ENCODE data around the gene TMEM59. TPM values are rescaled to one million over a fixed set of nuclear protein-coding genes. Genes with fewer than 3 reads are reported as not detected.
"Not testable (repeated sequence)": the region's sequence is repeated elsewhere in the genome, so short reads cannot be mapped to it uniquely, and the experiment has no call there.

TMEM59 gene
- total RNA-seq, 1 donor from 2014 or later, result 225 TPM

- peaks cover 5% of the 10 kb centered on the region for H3K27me3 Mint-ChIP-seq (ENCODE audit: low read depth)
- no peak for TF ChIP-seq CTCF (IDR thresholded peaks at IDR 0.05; ENCODE audit: unreplicated experiment)
- no peak for DNase-seq (ENCODE audit: low spot score in 2 of 2, unreplicated experiment in 2 of 2)
- H3K4me1 Mint-ChIP-seq, result peaks cover 14% of the 10 kb centered on the region
- no peak overlapping the region for H3K4me3 Mint-ChIP-seq
- no peak overlapping the region for H3K27ac Mint-ChIP-seq
- H3K36me3 Mint-ChIP-seq, result no peaks in the 10 kb centered on the region
- H3K9me3 Mint-ChIP-seq, result peaks cover 16% of the 10 kb centered on the region
Observed at GRCh38 chr1:54002544-54003248, 50.3 kb downstream of the TMEM59 start.

GRCh38 chr1:54001591-54001990 is 51.4 kb downstream of the TMEM59 start:
- peak overlapping the region; percentile 5 for H3K27ac Mint-ChIP-seq
- DNase-seq (ENCODE audit: low spot score in 2 of 2, unreplicated experiment in 2 of 2), result no peak
- peaks cover 16% of the 10 kb centered on the region for H3K9me3 Mint-ChIP-seq
- no peak overlapping the region for H3K4me3 Mint-ChIP-seq
- H3K36me3 Mint-ChIP-seq, result no peaks in the 10 kb centered on the region
- H3K27me3 Mint-ChIP-seq (ENCODE audit: low read depth), result peaks cover 8% of the 10 kb centered on the region
- TF ChIP-seq CTCF (IDR thresholded peaks at IDR 0.05; ENCODE audit: unreplicated experiment), result no peak
- peaks cover 14% of the 10 kb centered on the region for H3K4me1 Mint-ChIP-seq

GRCh38 chr1:53999920-54000319 is 53.1 kb downstream of the TMEM59 start:
- no peak for DNase-seq (ENCODE audit: low spot score in 2 of 2, unreplicated experiment in 2 of 2)
- Mint-ChIP-seq H3K4me3 (no peak overlapping the region), H3K36me3 (no peaks in the 10 kb centered on the region), H3K27me3 (ENCODE audit: low read depth) (peaks cover 8% of the 10 kb centered on the region), H3K4me1 (peaks cover 14% of the 10 kb centered on the region), H3K9me3 (peaks cover 12% of the 10 kb centered on the region), H3K27ac (no peak overlapping the region)
- no peak for TF ChIP-seq CTCF (IDR thresholded peaks at IDR 0.05; ENCODE audit: unreplicated experiment)

GRCh38 chr1:53998223-53998622 is 54.8 kb downstream of the TMEM59 start:
- peaks cover 7% of the 10 kb centered on the region for H3K27me3 Mint-ChIP-seq (ENCODE audit: low read depth)
- H3K9me3 Mint-ChIP-seq, result peaks cover 10% of the 10 kb centered on the region
- peaks cover 14% of the 10 kb centered on the region for H3K4me1 Mint-ChIP-seq
- no peak for DNase-seq (ENCODE audit: low spot score in 2 of 2, unreplicated experiment in 2 of 2)
- no peak overlapping the region for H3K4me3 Mint-ChIP-seq
- H3K36me3 Mint-ChIP-seq, result no peaks in the 10 kb centered on the region
- no peak for TF ChIP-seq CTCF (IDR thresholded peaks at IDR 0.05; ENCODE audit: unreplicated experiment)
- no peak overlapping the region for H3K27ac Mint-ChIP-seq

- H3K4me1 Mint-ChIP-seq, result no peaks in the 10 kb centered on the region
- H3K36me3 Mint-ChIP-seq, result no peaks in the 10 kb centered on the region
- TF ChIP-seq CTCF (IDR thresholded peaks at IDR 0.05; ENCODE audit: unreplicated experiment), result no peak
- DNase-seq (ENCODE audit: low spot score in 2 of 2, unreplicated experiment in 2 of 2), result no peak
- peaks cover 4% of the 10 kb centered on the region for H3K9me3 Mint-ChIP-seq
- no peak overlapping the region for H3K27ac Mint-ChIP-seq
- H3K4me3 Mint-ChIP-seq, result no peak overlapping the region
- peaks cover 2% of the 10 kb centered on the region for H3K27me3 Mint-ChIP-seq (ENCODE audit: low read depth)
Observed at GRCh38 chr1:53995683-53996082, 57.3 kb downstream of the TMEM59 start.

GRCh38 chr1:53994516-53994915 is 58.5 kb downstream of the TMEM59 start:
- H3K9me3 Mint-ChIP-seq, result not testable (repeated sequence)

More at GRCh38 chr1:53994516-53994915, 58.5 kb downstream of the TMEM59 start:
- not testable (repeated sequence) for DNase-seq (ENCODE audit: low spot score in 2 of 2, unreplicated experiment in 2 of 2); H3K27me3 Mint-ChIP-seq (ENCODE audit: low read depth); H3K27ac Mint-ChIP-seq; H3K4me3 Mint-ChIP-seq; H3K4me1 Mint-ChIP-seq; H3K36me3 Mint-ChIP-seq
